ENCODE results near the gene CABLES1. TPM values are rescaled to one million over a fixed set of nuclear protein-coding genes. Genes with fewer than 3 reads are reported as not detected.

The CABLES1 gene
- total RNA-seq, 1 experiment from 2014 or later, result 11.8 TPM

DNA sequence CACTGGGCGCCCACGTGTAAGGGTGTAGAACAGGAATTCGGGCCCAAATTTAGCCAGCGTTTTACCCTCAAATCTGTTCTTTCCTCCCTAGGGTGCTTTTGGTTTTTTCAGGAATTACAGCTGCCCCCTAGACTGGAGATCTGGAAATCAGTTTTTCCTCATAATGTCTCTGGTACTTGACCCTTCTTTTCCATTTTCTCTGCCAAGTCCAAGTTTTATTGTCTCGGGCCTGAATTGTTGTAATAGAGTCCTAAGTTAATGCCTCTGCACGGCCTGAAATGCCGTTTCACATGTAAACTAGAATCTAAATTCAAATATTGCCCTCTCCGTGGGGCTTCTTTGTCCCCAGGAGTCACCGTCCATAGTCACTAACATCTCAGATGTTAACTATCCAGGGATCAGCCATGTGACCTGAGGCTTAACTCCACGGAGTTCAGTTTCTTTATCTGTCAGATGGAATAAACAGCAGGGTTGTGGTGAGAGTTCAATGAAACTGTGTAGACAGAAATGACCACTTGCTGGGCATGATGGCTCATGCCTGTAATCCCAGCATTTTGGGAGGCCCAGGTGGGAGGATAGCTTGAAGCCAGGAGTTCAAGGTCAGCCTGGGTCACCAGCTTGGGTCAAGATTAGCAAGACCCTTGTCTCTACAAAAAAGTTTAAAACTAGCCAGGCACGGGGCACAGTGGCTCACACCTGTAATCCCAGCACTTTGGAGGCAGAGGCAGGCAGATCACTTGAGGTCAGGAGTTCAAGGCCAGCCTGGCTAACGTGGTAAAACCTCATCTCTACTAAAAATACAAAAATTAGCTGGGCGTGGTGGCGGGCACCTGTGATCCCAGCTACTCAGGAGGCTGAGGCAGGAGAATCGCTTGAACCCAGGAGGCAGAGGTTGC is 12.7 kb upstream of the CABLES1 start:
- Histone ChIP-seq H3F3A (ENCODE audit: insufficient read depth, low read depth) (no peaks in the 10 kb centered on the region), H2AFZ (no peak overlapping the region), H3K9me3 (ENCODE audit: insufficient read depth, low read depth) (no peaks in the 10 kb centered on the region), H3K4me1 (replicated peaks; ENCODE audit: insufficient read depth) (no peaks in the 10 kb centered on the region), H3K27ac (no peak overlapping the region), H3K4me2 (no peak overlapping the region), H3K79me2 (ENCODE audit: low read depth) (no peaks in the 10 kb centered on the region), H3K9me2 (ENCODE audit: insufficient read depth) (no peaks in the 10 kb centered on the region), H3K36me3 (ENCODE audit: low read depth) (no peaks in the 10 kb centered on the region), H3K4me3 (no peak overlapping the region), H3K27me3 (ENCODE audit: insufficient read depth, low read depth) (no peaks in the 10 kb centered on the region), H4K20me1 (ENCODE audit: insufficient read depth) (no peaks in the 10 kb centered on the region)
- ChIA-PET POLR2A (ENCODE audit: unreplicated experiment) (no interaction called here), CTCF (interaction anchor here (1.1 kb wide), 1 partner anchor 10 kb away, joined by 3 read pairs; no protein-coding TSS in a partner anchor)
- no peak for DNase-seq
- no peak for TF ChIP-seq EZH2 (IDR thresholded peaks at IDR 0.05; ENCODE audit: low read depth)
- intact Hi-C loops (cut with micrococcal nuclease; ENCODE audit: unreplicated experiment), result no loop called here
- no TSS peak for BruUV-seq (replicated peaks)

DNA sequence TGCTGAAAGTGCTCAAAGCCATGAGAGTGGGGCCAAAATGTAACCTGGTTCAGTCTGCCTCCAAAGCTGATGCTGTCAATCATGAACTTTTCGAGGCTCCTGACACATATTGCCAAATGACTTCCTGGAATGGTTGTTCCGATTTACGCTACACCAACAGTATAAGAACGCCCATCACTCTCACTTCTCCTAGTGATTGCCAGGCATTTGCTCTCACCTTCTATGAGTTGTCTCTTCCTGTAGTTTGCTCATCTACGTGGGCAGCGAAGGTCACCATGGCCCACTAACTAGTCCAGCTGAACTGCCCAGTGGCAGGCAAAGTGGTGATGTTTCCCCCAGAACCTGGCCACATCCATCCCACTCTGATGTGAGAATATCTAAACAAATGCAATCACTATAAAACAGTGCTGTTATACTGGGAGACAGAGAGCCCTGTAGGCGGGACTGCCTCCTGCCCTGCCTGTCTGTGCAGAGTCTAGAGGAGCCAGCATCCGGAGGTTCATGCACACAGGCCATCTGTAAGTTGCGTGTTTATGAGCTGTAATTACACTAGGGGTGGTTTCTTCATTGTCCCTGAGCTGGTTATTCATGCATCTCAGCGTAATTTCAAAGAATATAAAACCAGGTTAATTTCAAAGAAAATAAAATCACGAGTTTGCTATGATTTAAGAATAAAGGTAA is 8.8 kb upstream of the CABLES1 start:
- no peak for DNase-seq
- Histone ChIP-seq H3K9me3 (ENCODE audit: insufficient read depth, low read depth) (no peaks in the 10 kb centered on the region), H3K9me2 (ENCODE audit: insufficient read depth) (no peaks in the 10 kb centered on the region), H4K20me1 (ENCODE audit: insufficient read depth) (no peaks in the 10 kb centered on the region), H3K36me3 (ENCODE audit: low read depth) (no peaks in the 10 kb centered on the region), H3K4me2 (no peak overlapping the region), H3K27me3 (ENCODE audit: insufficient read depth, low read depth) (no peaks in the 10 kb centered on the region), H3K4me1 (replicated peaks; ENCODE audit: insufficient read depth) (no peaks in the 10 kb centered on the region), H3K4me3 (no peak overlapping the region), H3K79me2 (ENCODE audit: low read depth) (no peaks in the 10 kb centered on the region), H3K27ac (no peak overlapping the region), H3F3A (ENCODE audit: insufficient read depth, low read depth) (no peaks in the 10 kb centered on the region), H2AFZ (no peak overlapping the region)
- ChIA-PET CTCF (no interaction called here), POLR2A (ENCODE audit: unreplicated experiment) (no interaction called here)
- intact Hi-C loops (cut with micrococcal nuclease; ENCODE audit: unreplicated experiment), result no loop called here
- BruUV-seq (replicated peaks), result no TSS peak
- TF ChIP-seq CTCF (conservative IDR thresholded peaks at IDR 0.05) (no peak), EZH2 (IDR thresholded peaks at IDR 0.05; ENCODE audit: low read depth) (no peak)

DNA sequence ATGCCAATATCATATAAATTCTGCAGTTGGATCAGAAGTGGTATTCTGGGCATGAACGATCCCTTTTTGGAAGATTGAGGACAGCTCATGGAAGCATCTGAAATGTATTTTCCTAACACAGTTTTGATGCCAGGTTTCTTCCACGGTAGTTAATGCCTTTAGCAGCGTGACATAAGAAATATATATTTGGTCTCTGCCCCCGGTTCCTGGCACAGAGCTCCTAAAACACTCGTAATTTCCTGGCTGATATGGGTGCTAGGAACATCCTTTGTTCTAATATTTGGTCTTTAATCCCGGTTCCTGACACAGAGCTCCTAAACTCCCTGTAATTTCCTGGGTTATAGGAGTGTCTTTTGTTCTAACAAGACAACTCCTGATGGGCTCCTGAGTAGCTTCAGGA is 8.2 kb upstream of the CABLES1 start:
- no peaks in the 10 kb centered on the region for H3K79me2 ChIP-seq (ENCODE audit: low read depth)
- no peaks in the 10 kb centered on the region for H3K36me3 ChIP-seq (ENCODE audit: low read depth)
- no peaks in the 10 kb centered on the region for H3K9me3 ChIP-seq (ENCODE audit: insufficient read depth, low read depth)
- no peaks in the 10 kb centered on the region for H3K27me3 ChIP-seq (ENCODE audit: insufficient read depth, low read depth)
- no peak overlapping the region for H3K4me2 ChIP-seq
- no peaks in the 10 kb centered on the region for H3K9me2 ChIP-seq (ENCODE audit: insufficient read depth)
- TF ChIP-seq CTCF (conservative IDR thresholded peaks at IDR 0.05) (no peak), EZH2 (IDR thresholded peaks at IDR 0.05; ENCODE audit: low read depth) (no peak)
- CTCF ChIA-PET, result no interaction called here
- peaks cover under 1% of the 10 kb centered on the region; the same call in 1 of the 2 replicates for H3F3A ChIP-seq (ENCODE audit: insufficient read depth, low read depth)
- H2AFZ ChIP-seq, result no peak overlapping the region
- DNase-seq, result no peak
- no peaks in the 10 kb centered on the region for H3K4me1 ChIP-seq (replicated peaks; ENCODE audit: insufficient read depth)
- no peaks in the 10 kb centered on the region for H4K20me1 ChIP-seq (ENCODE audit: insufficient read depth)
- H3K27ac ChIP-seq, result no peak overlapping the region
- H3K4me3 ChIP-seq, result no peak overlapping the region
- intact Hi-C loops (cut with micrococcal nuclease; ENCODE audit: unreplicated experiment), result no loop called here
- POLR2A ChIA-PET (ENCODE audit: unreplicated experiment), result no interaction called here
- BruUV-seq (replicated peaks), result no TSS peak
